Keratinocyte (primary cell): ENCODE measurements around the gene CDON. TPM values are rescaled to one million over a fixed set of nuclear protein-coding genes. Genes with fewer than 3 reads are reported as not detected.

Source experiments
- DNase-seq: peaks from one replicate; pipeline ENCODE4 v3.0.0-alpha.2; 2011; ENCODE audit warnings: low read depth, missing footprints, low spot score
- FAIRE-seq: peaks from 2 replicates; lab custom pipeline; 2011; peaks lifted over from hg19 to GRCh38; lab: Jason Lieb, UNC
- H2AFZ ChIP-seq: 2 replicates; pipeline ENCODE4 v1.6.0; 2012; ENCODE audit warnings: low read length, control low read depth, inconsistent platforms; ENCODE audit not compliant: control insufficient read depth
- H3K27ac ChIP-seq: 2 replicates; pipeline ENCODE4 v1.5.1; 2011; ENCODE audit warnings: low read length; ENCODE audit not compliant: control insufficient read depth, insufficient read depth
- H3K27me3 ChIP-seq: 3 replicates; pipeline ENCODE4 v1.6.0; 2011; ENCODE audit warnings: low read length; ENCODE audit not compliant: control insufficient read depth, insufficient read depth; ENCODE audit errors: extremely low read depth
- H3K36me3 ChIP-seq, 2 experiments: 2 replicates in 1 of 2; 3 replicates in 1 of 2; pipeline ENCODE4 v1.5.1; 2011; ENCODE audit warnings: low read length in 2 of 2, mild to moderate bottlenecking in 1 of 2; ENCODE audit not compliant: control insufficient read depth in 2 of 2, insufficient read depth in 2 of 2; ENCODE audit errors: extremely low read depth in 1 of 2
- H3K4me1 ChIP-seq: 3 replicates; pipeline ENCODE4 v1.5.1; 2011; ENCODE audit warnings: low read length; ENCODE audit not compliant: control insufficient read depth, insufficient read depth; ENCODE audit errors: extremely low read depth
- H3K4me2 ChIP-seq: 3 replicates; pipeline ENCODE4 v1.6.0; 2011; ENCODE audit warnings: low read depth, low read length; ENCODE audit not compliant: control insufficient read depth, insufficient read depth; ENCODE audit errors: extremely low read depth
- H3K4me3 ChIP-seq, 3 experiments: fragments of 200-600 bp in 1 of 3; sonication (generic) in 1 of 3; 2 replicates in 2 of 3; 3 replicates in 1 of 3; pipeline ENCODE4 v1.5.1; 2011 to 2016; ENCODE audit warnings: low read length in 3 of 3, mild to moderate bottlenecking in 3 of 3, control low read depth in 2 of 3, inconsistent platforms in 1 of 3, low read depth in 1 of 3, mixed read lengths in 1 of 3, mixed run types in 1 of 3, moderate library complexity in 1 of 3; ENCODE audit not compliant: control insufficient read depth in 2 of 3, insufficient read depth in 2 of 3; ENCODE audit errors: extremely low read depth in 1 of 3
- H3K79me2 ChIP-seq: 2 replicates; pipeline ENCODE4 v1.6.0; 2012; ENCODE audit warnings: low read length; ENCODE audit not compliant: control insufficient read depth, insufficient read depth
- H3K9ac ChIP-seq: 3 replicates; pipeline ENCODE4 v1.6.0; 2011; ENCODE audit warnings: low read length; ENCODE audit not compliant: control insufficient read depth, insufficient read depth; ENCODE audit errors: extremely low read depth
- H3K9me1 ChIP-seq: 3 replicates; pipeline ENCODE4 v1.6.0; 2011; ENCODE audit warnings: low read length; ENCODE audit not compliant: control insufficient read depth, insufficient read depth; ENCODE audit errors: extremely low read depth
- H3K9me3 ChIP-seq: 2 replicates; pipeline ENCODE4 v1.5.1; 2012; ENCODE audit warnings: low read depth, low read length; ENCODE audit not compliant: control insufficient read depth
- H4K20me1 ChIP-seq: 3 replicates; pipeline ENCODE4 v1.6.0; 2011; ENCODE audit warnings: low read length; ENCODE audit not compliant: control insufficient read depth, insufficient read depth; ENCODE audit errors: extremely low read depth
- EZH2 ChIP-seq: IDR thresholded peaks from one replicate; pipeline ENCODE4 v1.6.1; 2012; ENCODE audit warnings: inconsistent platforms, mild to moderate bottlenecking, low read length, moderate library complexity
- dilution Hi-C: fragments of 300-500 bp; cut with MboI; formaldehyde crosslinking; loops from one replicate; pipeline ENCODE4 v1.7.0; 2020; ENCODE audit warnings: low sequenced_read_pairs; ENCODE audit not compliant: extremely low pct_ligation_motif_present
- polyA plus RNA-seq, 5 experiments: library from polyadenylated mRNA; depleted of rRNA in 3 of 5; stranded (reverse) in 3 of 5; stranded (forward) in 1 of 5; unstranded in 1 of 5; fragments of >200 nt; gene quantifications; 1 replicate in 1 of 5; 2 replicates in 3 of 5; 3 replicates in 1 of 5; pipeline versions ENCODE4 v1.2.1 to v1.2.3, GENCODE V29; 2011 to 2012; ENCODE audit warnings: missing spikeins in 2 of 5, low read depth in 1 of 5, low replicate concordance in 1 of 5
- TF ChIP-seq, protein P1 (sequence below), 3 experiments: IDR thresholded peaks in 1 of 3; conservative IDR thresholded peaks in 1 of 3; optimal IDR thresholded peaks in 1 of 3; 2 replicates in 2 of 3; 3 replicates in 1 of 3; pipeline versions ENCODE3 to v1.5.1; 2011; ENCODE audit warnings: low read length in 3 of 3, mild to moderate bottlenecking in 3 of 3, moderate library complexity in 2 of 3, control low read depth in 1 of 3, inconsistent platforms in 1 of 3; ENCODE audit not compliant: insufficient read depth in 2 of 3; ENCODE audit errors: extremely low read depth in 1 of 3

Gene CDON
- polyA plus RNA-seq, 1 donor (not counting 4 experiments of a cell fraction or from before 2014, with no cell fraction given) = 1.0 TPM

DNA sequence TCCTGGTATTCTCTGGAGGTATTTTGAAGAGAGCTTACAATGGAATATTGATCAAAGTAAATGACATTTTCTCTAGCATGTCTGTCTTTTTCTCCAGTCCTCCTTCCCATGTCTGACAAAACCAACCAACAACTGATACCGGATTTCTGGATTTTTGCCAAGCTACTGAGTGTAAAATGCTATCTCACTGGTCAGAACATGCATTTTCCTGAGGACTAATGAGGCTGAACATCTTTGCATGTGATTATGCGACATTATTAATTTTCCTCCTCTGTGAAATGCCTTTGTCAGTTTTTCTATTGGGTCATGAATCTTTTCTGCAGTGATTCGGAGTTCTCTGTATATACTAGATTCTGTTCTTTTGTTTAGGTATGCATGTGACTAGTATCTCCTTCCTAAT, 51.4 kb downstream of the CDON start:
- no peaks in the 10 kb centered on the region for H3K9me3 ChIP-seq
- no peaks in the 10 kb centered on the region for H4K20me1 ChIP-seq
- no peaks in the 10 kb centered on the region for H3K9me1 ChIP-seq
- no peak for TF ChIP-seq EZH2
- TF ChIP-seq, protein P1, sequence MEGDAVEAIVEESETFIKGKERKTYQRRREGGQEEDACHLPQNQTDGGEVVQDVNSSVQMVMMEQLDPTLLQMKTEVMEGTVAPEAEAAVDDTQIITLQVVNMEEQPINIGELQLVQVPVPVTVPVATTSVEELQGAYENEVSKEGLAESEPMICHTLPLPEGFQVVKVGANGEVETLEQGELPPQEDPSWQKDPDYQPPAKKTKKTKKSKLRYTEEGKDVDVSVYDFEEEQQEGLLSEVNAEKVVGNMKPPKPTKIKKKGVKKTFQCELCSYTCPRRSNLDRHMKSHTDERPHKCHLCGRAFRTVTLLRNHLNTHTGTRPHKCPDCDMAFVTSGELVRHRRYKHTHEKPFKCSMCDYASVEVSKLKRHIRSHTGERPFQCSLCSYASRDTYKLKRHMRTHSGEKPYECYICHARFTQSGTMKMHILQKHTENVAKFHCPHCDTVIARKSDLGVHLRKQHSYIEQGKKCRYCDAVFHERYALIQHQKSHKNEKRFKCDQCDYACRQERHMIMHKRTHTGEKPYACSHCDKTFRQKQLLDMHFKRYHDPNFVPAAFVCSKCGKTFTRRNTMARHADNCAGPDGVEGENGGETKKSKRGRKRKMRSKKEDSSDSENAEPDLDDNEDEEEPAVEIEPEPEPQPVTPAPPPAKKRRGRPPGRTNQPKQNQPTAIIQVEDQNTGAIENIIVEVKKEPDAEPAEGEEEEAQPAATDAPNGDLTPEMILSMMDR (optimal IDR thresholded peaks at IDR 0.05 in 1 of 3, IDR thresholded peaks at IDR 0.05 in 1 of 3, conservative IDR thresholded peaks at IDR 0.05 in 1 of 3; ENCODE audit: extremely low read depth in 1 of 3, insufficient read depth in 2 of 3, low read length in 3 of 3) = no peak
- no peaks in the 10 kb centered on the region for H3K4me1 ChIP-seq
- no peaks in the 10 kb centered on the region for H3K27me3 ChIP-seq
- no peaks in the 10 kb centered on the region for H3K36me3 ChIP-seq
- FAIRE-seq (no peak), DNase-seq (no peak)
- no peak overlapping the region for H3K27ac ChIP-seq
- dilution Hi-C loops = no loop called here
- H3K4me3 ChIP-seq = no peak overlapping the region
- no peak overlapping the region for H3K9ac ChIP-seq
- no peak overlapping the region for H3K4me2 ChIP-seq
- H3K79me2 ChIP-seq = no peaks in the 10 kb centered on the region
- H2AFZ ChIP-seq = no peak overlapping the region

- H3K27me3 ChIP-seq = no peaks in the 10 kb centered on the region
- H3K4me2 ChIP-seq = no peak overlapping the region
- no peak overlapping the region for H3K4me3 ChIP-seq
- no peaks in the 10 kb centered on the region for H4K20me1 ChIP-seq
- H3K9ac ChIP-seq = no peak overlapping the region
- no peak for TF ChIP-seq EZH2
- TF ChIP-seq, protein P1 (optimal IDR thresholded peaks at IDR 0.05 in 1 of 3, IDR thresholded peaks at IDR 0.05 in 1 of 3, conservative IDR thresholded peaks at IDR 0.05 in 1 of 3; ENCODE audit: extremely low read depth in 1 of 3, insufficient read depth in 2 of 3, low read length in 3 of 3) = no peak
- dilution Hi-C loops = no loop called here
- no peak for DNase-seq
- no peak overlapping the region for H2AFZ ChIP-seq
- no peaks in the 10 kb centered on the region for H3K79me2 ChIP-seq
- no peaks in the 10 kb centered on the region for H3K36me3 ChIP-seq
- no peaks in the 10 kb centered on the region for H3K9me3 ChIP-seq
- no peak for FAIRE-seq
- H3K4me1 ChIP-seq = no peaks in the 10 kb centered on the region
- no peaks in the 10 kb centered on the region for H3K9me1 ChIP-seq
- no peak overlapping the region for H3K27ac ChIP-seq
Observed at GRCh38 chr11:126008956-126009355, 53.7 kb downstream of the CDON start.
